Ishikawa (cell line): ENCODE data around the gene GPALPP1.

Experiments
- CEBPB ChIP-seq: IDR thresholded peaks from 2 replicates; pipeline ENCODE4 v1.6.1; 2012
- CREB1 ChIP-seq: IDR thresholded peaks from 2 replicates; pipeline ENCODE4 v1.6.1; 2012; ENCODE audit warnings: low read depth
- EGR1 ChIP-seq: IDR thresholded peaks from 2 replicates; pipeline ENCODE4 v1.6.1; 2012
- EP300 ChIP-seq: IDR thresholded peaks from 2 replicates; pipeline ENCODE4 v1.6.1; 2012; ENCODE audit warnings: borderline replicate concordance
- FOXM1 ChIP-seq: IDR thresholded peaks from 2 replicates; pipeline ENCODE4 v1.6.1; 2012; ENCODE audit warnings: low read depth, borderline replicate concordance
- MAX ChIP-seq: IDR thresholded peaks from 2 replicates; pipeline ENCODE4 v1.6.1; 2012
- NFIC ChIP-seq: IDR thresholded peaks from 2 replicates; pipeline ENCODE4 v1.6.1; 2012
- RAD21 ChIP-seq: IDR thresholded peaks from 2 replicates; pipeline ENCODE4 v1.6.1; 2012; ENCODE audit warnings: low read depth
- REST ChIP-seq: IDR thresholded peaks from 2 replicates; pipeline ENCODE4 v1.6.1; 2012; ENCODE audit warnings: low read depth, mild to moderate bottlenecking
- TAF1 ChIP-seq: IDR thresholded peaks from 2 replicates; pipeline ENCODE4 v1.6.1; 2012; ENCODE audit warnings: low read depth, mild to moderate bottlenecking
- TCF12 ChIP-seq: IDR thresholded peaks from 2 replicates; pipeline ENCODE4 v1.6.1; 2012; ENCODE audit warnings: low read depth
- TEAD4 ChIP-seq: IDR thresholded peaks from 2 replicates; pipeline ENCODE4 v1.6.1; 2012
- YY1 ChIP-seq: IDR thresholded peaks from 2 replicates; pipeline ENCODE4 v1.6.1; 2012; ENCODE audit warnings: low read depth
- ZBTB7A ChIP-seq: IDR thresholded peaks from 2 replicates; pipeline ENCODE4 v1.6.1; 2012; ENCODE audit warnings: low read depth
- TF ChIP-seq, protein P1 (sequence below): IDR thresholded peaks from 2 replicates; pipeline ENCODE4 v1.6.1; 2012

The GPALPP1 gene

GRCh38 chr13:45063261-45063860 lies 74.0 kb downstream of the GPALPP1 start:
- TF ChIP-seq CREB1 (no peak), NFIC (no peak), ZBTB7A (no peak), CEBPB (no peak), TAF1 (no peak), EP300 (no peak), YY1 (no peak), RAD21 (no peak), FOXM1 (no peak), REST (no peak), EGR1 (no peak), MAX (no peak), TCF12 (no peak), TEAD4 (no peak)
- TF ChIP-seq, protein P1, sequence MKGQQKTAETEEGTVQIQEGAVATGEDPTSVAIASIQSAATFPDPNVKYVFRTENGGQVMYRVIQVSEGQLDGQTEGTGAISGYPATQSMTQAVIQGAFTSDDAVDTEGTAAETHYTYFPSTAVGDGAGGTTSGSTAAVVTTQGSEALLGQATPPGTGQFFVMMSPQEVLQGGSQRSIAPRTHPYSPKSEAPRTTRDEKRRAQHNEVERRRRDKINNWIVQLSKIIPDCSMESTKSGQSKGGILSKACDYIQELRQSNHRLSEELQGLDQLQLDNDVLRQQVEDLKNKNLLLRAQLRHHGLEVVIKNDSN, result no peak

- TF ChIP-seq TCF12 (no peak), FOXM1 (no peak), REST (no peak), CREB1 (no peak), MAX (no peak), ZBTB7A (no peak), CEBPB (no peak), YY1 (no peak), TEAD4 (no peak), EP300 (no peak), NFIC (no peak), EGR1 (no peak), TAF1 (no peak), RAD21 (no peak)
- TF ChIP-seq, protein P1, result no peak
Measured at GRCh38 chr13:45064889-45065288, 75.6 kb downstream of the GPALPP1 start.

DNA sequence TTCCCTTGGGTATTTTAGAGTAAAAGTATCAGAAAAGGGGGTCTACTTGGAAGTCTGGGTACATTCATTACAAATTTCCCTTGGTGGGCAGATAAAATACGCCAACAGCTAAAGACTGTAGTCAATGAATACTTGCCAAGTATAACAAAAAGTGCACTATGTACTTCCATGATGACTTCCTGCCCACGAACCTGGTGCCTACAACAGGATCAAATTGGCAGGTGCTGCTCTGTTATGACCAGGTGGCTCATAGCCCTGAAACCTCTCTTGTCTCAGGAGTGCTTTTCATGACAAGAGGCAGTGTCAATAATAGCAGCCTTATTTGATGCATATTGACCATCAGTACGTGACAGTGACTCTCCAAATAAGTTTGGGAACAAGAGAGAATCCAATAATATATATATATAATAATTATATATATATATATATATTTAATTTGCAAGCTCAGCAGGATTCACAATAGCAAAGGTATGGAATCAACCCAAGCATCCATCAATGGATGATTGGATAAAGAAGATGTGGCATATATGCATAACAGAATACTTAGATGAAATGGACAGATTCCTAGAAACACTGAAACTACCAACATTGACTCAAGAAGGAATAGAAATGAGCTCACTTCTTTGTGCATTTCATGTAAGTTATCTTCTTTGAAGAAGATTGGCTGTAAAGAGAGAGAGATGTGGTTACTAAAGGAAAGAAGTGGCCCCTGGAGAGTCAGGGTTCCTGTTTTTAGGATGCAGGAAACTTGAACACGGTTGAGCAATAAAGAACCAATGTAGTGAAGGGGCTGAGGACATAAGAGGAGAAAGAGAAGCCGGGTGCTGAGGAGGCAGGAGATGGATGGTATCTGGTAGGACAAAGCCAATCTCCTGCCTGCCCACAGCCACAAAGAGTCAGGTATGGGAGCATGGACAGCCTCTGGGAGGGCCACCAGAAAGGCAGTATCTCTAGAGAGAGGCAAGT lies 79.0 kb downstream of the GPALPP1 start:
- TF ChIP-seq NFIC, result no peak
- TF ChIP-seq RAD21, result no peak
- TF ChIP-seq, protein P1, result no peak
- TF ChIP-seq EGR1, result no peak
- no peak for TF ChIP-seq CREB1
- no peak for TF ChIP-seq ZBTB7A
- no peak for TF ChIP-seq FOXM1
- TF ChIP-seq TEAD4, result no peak
- no peak for TF ChIP-seq YY1
- no peak for TF ChIP-seq TAF1
- no peak for TF ChIP-seq REST
- no peak for TF ChIP-seq CEBPB
- TF ChIP-seq TCF12, result no peak
- TF ChIP-seq EP300, result no peak
